IMR-90 (cell line): ENCODE measurements around the gene KCNQ2. TPM values are rescaled to one million over a fixed set of nuclear protein-coding genes. Genes with fewer than 3 reads are reported as not detected.
A peak's percentile ranks its signal among the peaks of the same experiment; 100 is the strongest.

Experiments
- ATAC-seq: fragments of 200-7000 bp; cut with Tn5 transposase; 2 replicates; pipeline ENCODE4 v1.9.1; 2020; ENCODE audit warnings: low read depth, mild to moderate bottlenecking, moderate library complexity
- BruUV-seq: library from RNA; stranded (reverse); fragments of 400-500 nt; replicated peaks from 2 replicates; lab custom pipeline; 2021; lab: Mats Ljungman, UMichigan
- CTCF ChIA-PET: fragments of 300-600 bp; formaldehyde crosslinking; extraction: SDS; loops from one replicate; lab custom pipeline; 2021; ENCODE audit warnings: antibody characterized with exemption; lab: Yijun Ruan, JAX
- POLR2A ChIA-PET: fragments of 300-600 bp; sonication (Branson Sonifier 250); formaldehyde crosslinking; loops from one replicate; lab custom pipeline; 2022; ENCODE audit warnings: antibody characterized with exemption; ENCODE audit not compliant: unreplicated experiment; lab: Charles Lee
- DNase-seq: peaks from one replicate; pipeline ENCODE4 v3.0.0; 2013
- H2AFZ ChIP-seq: replicated peaks from 2 replicates; pipeline ENCODE3; 2013; ENCODE audit warnings: low read length, mild to moderate bottlenecking; ENCODE audit not compliant: poor library complexity
- H2AK5ac ChIP-seq: 2 replicates; pipeline ENCODE4 v1.6.1; 2013; ENCODE audit warnings: low read depth, low read length, inconsistent platforms
- H2AK9ac ChIP-seq: replicated peaks from 2 replicates; pipeline ENCODE3; 2013; ENCODE audit warnings: mild to moderate bottlenecking, low read depth, low read length, moderate library complexity; ENCODE audit not compliant: poor library complexity
- H2BK120ac ChIP-seq: 2 replicates; pipeline ENCODE4 v1.6.1; 2013; ENCODE audit warnings: low read depth, low read length, inconsistent platforms
- H2BK15ac ChIP-seq: 3 replicates; pipeline ENCODE4 v1.6.1; 2013; ENCODE audit warnings: low read depth, low read length, inconsistent platforms
- H2BK20ac ChIP-seq: 2 replicates; pipeline ENCODE4 v1.6.1; 2013; ENCODE audit warnings: low read depth, mild to moderate bottlenecking, inconsistent platforms, low read length, moderate library complexity
- H2BK5ac ChIP-seq: 2 replicates; pipeline ENCODE4 v1.6.1; 2013; ENCODE audit warnings: mild to moderate bottlenecking, low read depth, low read length, inconsistent platforms; ENCODE audit not compliant: poor library complexity, severe bottlenecking
- H3K14ac ChIP-seq: replicated peaks from 2 replicates; pipeline ENCODE4 v1.6.1; 2013; ENCODE audit warnings: low read depth, low read length, inconsistent platforms
- H3K18ac ChIP-seq: 2 replicates; pipeline ENCODE4 v1.6.1; 2013; ENCODE audit warnings: low read depth, low read length, control low read depth
- H3K23ac ChIP-seq: 2 replicates; pipeline ENCODE4 v1.6.1; 2013; ENCODE audit warnings: low read depth, low read length, inconsistent platforms
- H3K27ac ChIP-seq: 2 replicates; pipeline ENCODE4 v1.5.1; 2013; ENCODE audit warnings: mild to moderate bottlenecking, control low read depth, low read length; ENCODE audit not compliant: insufficient read depth
- H3K27me3 ChIP-seq: 2 replicates; pipeline ENCODE4 v1.6.1; 2013; ENCODE audit warnings: low read length; ENCODE audit not compliant: control insufficient read depth, insufficient read depth
- H3K36me3 ChIP-seq: 2 replicates; pipeline ENCODE4 v1.6.1; 2013; ENCODE audit warnings: low read length, mixed read lengths; ENCODE audit not compliant: control insufficient read depth, insufficient read depth
- H3K4ac ChIP-seq: 2 replicates; pipeline ENCODE4 v1.6.1; 2013; ENCODE audit warnings: low read depth, low read length, inconsistent platforms
- H3K4me1 ChIP-seq: 2 replicates; pipeline ENCODE4 v1.6.1; 2013; ENCODE audit warnings: low read length, mixed read lengths; ENCODE audit not compliant: control insufficient read depth, insufficient read depth
- H3K4me2 ChIP-seq: 2 replicates; pipeline ENCODE4 v1.6.1; 2013; ENCODE audit warnings: low read depth, mild to moderate bottlenecking, control low read depth, low read length, moderate library complexity
- H3K4me3 ChIP-seq: 2 replicates; pipeline ENCODE4 v1.5.1; 2013; ENCODE audit warnings: low read depth, mild to moderate bottlenecking, control low read depth, low read length, moderate library complexity; ENCODE audit not compliant: insufficient read depth
- H3K56ac ChIP-seq: 2 replicates; pipeline ENCODE4 v1.6.1; 2013; ENCODE audit warnings: low read length, inconsistent platforms; ENCODE audit not compliant: insufficient read depth; ENCODE audit errors: extremely low read depth
- H3K79me1 ChIP-seq, 2 experiments: 2 replicates each; pipeline ENCODE4 v1.6.1; 2013; ENCODE audit warnings: low read length in 2 of 2, inconsistent platforms in 1 of 2, low read depth in 1 of 2
- H3K9ac ChIP-seq: 2 replicates; pipeline ENCODE4 v1.6.1; 2013; ENCODE audit warnings: low read depth, low read length, control low read depth
- H3K9me1 ChIP-seq: 2 replicates; pipeline ENCODE4 v1.6.1; 2013; ENCODE audit warnings: low read length, inconsistent platforms; ENCODE audit not compliant: insufficient read depth
- H3K9me3 ChIP-seq: 2 replicates; pipeline ENCODE4 v1.6.1; 2013; ENCODE audit warnings: low read length; ENCODE audit not compliant: control insufficient read depth, insufficient read depth
- H4K20me1 ChIP-seq: 2 replicates; pipeline ENCODE4 v1.6.1; 2013; ENCODE audit warnings: low read length, inconsistent platforms; ENCODE audit not compliant: insufficient read depth
- H4K5ac ChIP-seq: 2 replicates; pipeline ENCODE4 v1.6.1; 2013; ENCODE audit warnings: mild to moderate bottlenecking, low read depth, low read length, control low read depth
- H4K8ac ChIP-seq, 2 experiments: 2 replicates each; pipeline ENCODE4 v1.6.1; 2013; ENCODE audit warnings: low read depth in 2 of 2, low read length in 2 of 2, control low read depth in 1 of 2, inconsistent platforms in 1 of 2
- H4K91ac ChIP-seq: 2 replicates; pipeline ENCODE4 v1.6.1; 2013; ENCODE audit warnings: low read depth, low read length, inconsistent platforms; ENCODE audit not compliant: insufficient read depth
- CEBPB ChIP-seq: IDR thresholded peaks from 2 replicates; pipeline ENCODE4 v1.6.1; 2012; ENCODE audit warnings: low read depth, low read length, improper control_type of control experiment
- CHD1 ChIP-seq: IDR thresholded peaks from 2 replicates; pipeline ENCODE4 v1.6.1; 2012; ENCODE audit warnings: low read depth, low read length, improper control_type of control experiment
- FOS ChIP-seq: fragments of 150-350 bp; IDR thresholded peaks from 2 replicates; pipeline ENCODE4 v1.6.1; 2016; ENCODE audit warnings: low read depth, low read length
- MAFK ChIP-seq: IDR thresholded peaks from 2 replicates; pipeline ENCODE4 v1.6.1; 2012; ENCODE audit warnings: low read depth, low read length, improper control_type of control experiment
- MXI1 ChIP-seq: IDR thresholded peaks from 2 replicates; pipeline ENCODE4 v1.6.1; 2012; ENCODE audit warnings: low read depth, mild to moderate bottlenecking, low read length, moderate library complexity, borderline replicate concordance
- NFE2L2 ChIP-seq: fragments of 150-350 bp; IDR thresholded peaks from 2 replicates; pipeline ENCODE4 v1.6.1; 2016; ENCODE audit warnings: low read depth, mild to moderate bottlenecking, low read length
- POLR2A ChIP-seq: IDR thresholded peaks from 2 replicates; pipeline ENCODE4 v1.6.1; 2012; ENCODE audit warnings: mild to moderate bottlenecking, low read depth, low read length
- RAD21 ChIP-seq: IDR thresholded peaks from 2 replicates; pipeline ENCODE4 v1.6.1; 2012; ENCODE audit warnings: low read length, improper control_type of control experiment
- RFX5 ChIP-seq: IDR thresholded peaks from 2 replicates; pipeline ENCODE4 v1.8.0; 2012; ENCODE audit warnings: low read depth, mild to moderate bottlenecking, low read length, moderate library complexity
- SMC3 ChIP-seq: fragments of 150-350 bp; IDR thresholded peaks from 2 replicates; pipeline ENCODE4 v1.6.1; 2016; ENCODE audit warnings: low read depth, mild to moderate bottlenecking, antibody characterized with exemption, low read length, moderate library complexity
- WGBS, 2 experiments: methylation state at CpG; one replicate each; pipeline versions ENCODE4 v1.1.5 to v1.1.7; 2013; ENCODE audit warnings: missing lambda C conversion rate in 2 of 2; ENCODE audit not compliant: insufficient read length in 1 of 2; ENCODE audit errors: extremely low coverage in 2 of 2; 5-methylcytosine and 5-hydroxymethylcytosine counted together
- dilution Hi-C: fragments of 300-500 bp; cut with HindIII; formaldehyde crosslinking; loops from one replicate; pipeline ENCODE4 v1.14.3; 2018; ENCODE audit warnings: low sequenced_read_pairs; ENCODE audit not compliant: unreplicated experiment
- in situ Hi-C: fragments of 300-500 bp; cut with MboI; formaldehyde crosslinking; loops from 3 replicates; pipeline ENCODE4 v1.14.3; 2019; ENCODE audit warnings: low sequenced_read_pairs, inconsistent platforms, mixed read lengths
- intact Hi-C: fragments of 100-400 bp; cut with micrococcal nuclease; formaldehyde crosslinking; loops from 2 replicates; pipeline ENCODE4 v1.10.0; 2022
- polyA plus RNA-seq, 3 experiments: library from polyadenylated mRNA; depleted of rRNA; stranded (reverse); fragments of >200 nt; gene quantifications; 2 replicates each; pipeline ENCODE4 v1.2.3, GENCODE V29; 2012; ENCODE audit warnings: low replicate concordance in 1 of 3
- total RNA-seq: library from RNA; depleted of rRNA; stranded (reverse); fragments of >200 nt; gene quantifications from 2 replicates; pipeline ENCODE4 v1.2.3, GENCODE V29; 2012
- TF ChIP-seq, protein P1 (sequence below): fragments of 150-350 bp; IDR thresholded peaks from 2 replicates; pipeline ENCODE4 v1.6.1; 2016; ENCODE audit warnings: low read depth, mild to moderate bottlenecking, low read length, moderate library complexity, borderline replicate concordance
- TF ChIP-seq, protein P2 (sequence below): fragments of 150-350 bp; IDR thresholded peaks from 2 replicates; pipeline ENCODE4 v1.6.1; 2017; ENCODE audit warnings: mild to moderate bottlenecking, antibody characterized with exemption, low read length, low read depth

Gene KCNQ2
- total and polyA plus RNA-seq, 2 of the 4 experiments (the other 2 are of a cell fraction) = 0.02 TPM; not detected in 1

DNA sequence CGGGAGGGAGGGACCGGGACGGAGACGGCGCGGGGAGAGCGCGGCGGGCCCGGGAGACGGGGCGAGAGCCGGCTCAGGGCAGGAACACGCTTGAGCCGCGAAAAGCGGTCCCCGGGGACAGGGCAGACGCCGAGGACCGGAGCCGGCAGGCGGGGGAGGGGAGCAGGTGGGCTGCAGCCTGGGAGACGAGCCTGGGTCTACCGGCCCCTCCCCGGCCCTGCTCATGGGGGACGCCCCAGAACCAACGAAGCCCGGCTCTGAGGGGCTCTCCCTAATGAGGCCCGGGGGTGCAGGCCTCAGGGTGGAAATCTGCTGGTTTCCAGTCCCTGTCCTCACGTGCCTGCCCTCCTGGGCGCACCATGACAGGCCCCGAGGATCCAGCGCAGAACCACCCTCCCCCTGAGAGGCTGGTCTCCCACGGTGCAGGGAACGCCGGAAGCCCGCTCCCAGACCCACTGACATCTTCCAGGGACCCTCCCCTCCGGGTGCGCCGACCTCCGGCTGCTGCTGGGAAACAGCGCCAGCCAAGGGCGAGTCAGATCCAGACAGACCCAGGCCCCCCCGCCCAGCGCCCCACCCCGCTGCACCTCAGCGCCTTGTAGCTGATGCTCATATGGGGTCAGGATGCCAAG, 27.0 kb upstream of the KCNQ2 start:
- intact Hi-C loops (no loop called here), dilution Hi-C loops (no loop called here), in situ Hi-C loops (no loop called here)
- Histone ChIP-seq H2BK5ac (no peak overlapping the region), H4K8ac (no peak overlapping the region), H3K27ac (no peak overlapping the region), H3K18ac (no peak overlapping the region), H3K9ac (no peak overlapping the region), H3K9me3 (peaks cover 6% of the 10 kb centered on the region), H3K4me2 (peak overlapping the region; percentile 67), H3K4me3 (peak overlapping the region; percentile 26; the same call in 1 of the 2 replicates), H2AK5ac (no peak overlapping the region), H3K23ac (no peak overlapping the region), H2AK9ac (no peak overlapping the region), H3K79me1 (no peaks in the 10 kb centered on the region), H3K36me3 (no peaks in the 10 kb centered on the region), H3K27me3 (peaks cover 35% of the 10 kb centered on the region), H4K5ac (no peak overlapping the region), H2AFZ (peak overlapping the region; percentile 84), H3K9me1 (no peaks in the 10 kb centered on the region), H2BK120ac (no peak overlapping the region), H2BK20ac (no peak overlapping the region), H3K4me1 (0 out of 2 replicates have a peak, but pooled peaks cover 3% of the 10 kb centered on the region), H2BK15ac (no peak overlapping the region), H3K56ac (no peak overlapping the region), H3K14ac (no peak overlapping the region), H3K4ac (no peak overlapping the region), H4K20me1 (peaks cover 4% of the 10 kb centered on the region), H4K91ac (no peak overlapping the region)
- TF ChIP-seq RFX5 (no peak), NFE2L2 (no peak), RAD21 (no peak), MXI1 (no peak), CHD1 (no peak), MAFK (no peak), CEBPB (no peak), SMC3 (no peak), POLR2A (no peak), FOS (no peak)
- TF ChIP-seq, protein P1, sequence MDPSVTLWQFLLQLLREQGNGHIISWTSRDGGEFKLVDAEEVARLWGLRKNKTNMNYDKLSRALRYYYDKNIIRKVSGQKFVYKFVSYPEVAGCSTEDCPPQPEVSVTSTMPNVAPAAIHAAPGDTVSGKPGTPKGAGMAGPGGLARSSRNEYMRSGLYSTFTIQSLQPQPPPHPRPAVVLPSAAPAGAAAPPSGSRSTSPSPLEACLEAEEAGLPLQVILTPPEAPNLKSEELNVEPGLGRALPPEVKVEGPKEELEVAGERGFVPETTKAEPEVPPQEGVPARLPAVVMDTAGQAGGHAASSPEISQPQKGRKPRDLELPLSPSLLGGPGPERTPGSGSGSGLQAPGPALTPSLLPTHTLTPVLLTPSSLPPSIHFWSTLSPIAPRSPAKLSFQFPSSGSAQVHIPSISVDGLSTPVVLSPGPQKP = no peak
- TF ChIP-seq, protein P2, sequence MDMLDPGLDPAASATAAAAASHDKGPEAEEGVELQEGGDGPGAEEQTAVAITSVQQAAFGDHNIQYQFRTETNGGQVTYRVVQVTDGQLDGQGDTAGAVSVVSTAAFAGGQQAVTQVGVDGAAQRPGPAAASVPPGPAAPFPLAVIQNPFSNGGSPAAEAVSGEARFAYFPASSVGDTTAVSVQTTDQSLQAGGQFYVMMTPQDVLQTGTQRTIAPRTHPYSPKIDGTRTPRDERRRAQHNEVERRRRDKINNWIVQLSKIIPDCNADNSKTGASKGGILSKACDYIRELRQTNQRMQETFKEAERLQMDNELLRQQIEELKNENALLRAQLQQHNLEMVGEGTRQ = no peak
- no TSS peak for BruUV-seq
- ChIA-PET CTCF (no interaction called here), POLR2A (no interaction called here)
- no peak for DNase-seq
- WGBS, 2 experiments = 5% methylated on average over 27 of the region's 48 CpGs; no CpG with 5 or more reads in 1 of the 2 experiments
- peak; percentile 6; the same call in 1 of the 2 replicates for ATAC-seq
